Measurements from ENCODE around the gene DACT1. TPM values are rescaled to one million over a fixed set of nuclear protein-coding genes. Genes with fewer than 3 reads are reported as not detected.

Gene DACT1
- polyA plus RNA-seq, 12 donors = 19.7 to 41.9 (median 30.0) TPM; not detected in 1

DNA sequence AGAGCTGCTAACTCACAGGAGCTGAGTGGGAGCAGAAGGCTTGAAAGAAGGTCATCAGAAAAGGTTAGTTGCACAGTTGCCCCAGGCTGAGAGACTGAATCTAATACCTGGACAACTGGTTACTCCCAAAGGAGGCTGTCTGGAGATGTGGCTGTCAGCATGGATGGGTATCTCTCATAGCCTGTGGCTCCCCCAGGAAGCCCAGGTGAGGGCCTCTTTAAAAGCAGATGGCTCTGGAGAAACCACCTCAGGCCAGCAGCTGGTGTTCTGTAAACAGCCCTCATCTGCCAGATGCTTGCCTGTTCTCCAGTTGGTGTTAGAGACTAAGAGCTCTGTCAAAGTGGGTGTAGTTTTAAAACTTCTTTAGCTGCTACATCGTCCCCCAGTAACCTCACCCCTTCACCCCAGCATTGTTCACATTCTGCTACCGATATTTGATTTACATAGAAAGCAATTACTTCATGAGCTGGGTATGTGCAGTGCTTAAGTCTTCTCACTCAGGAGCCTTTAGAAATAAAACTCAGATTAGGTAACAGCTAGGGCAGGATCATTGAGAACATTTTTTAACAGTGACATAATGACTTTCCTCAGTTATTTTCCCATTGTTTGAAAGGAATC is 25.8 kb downstream of the DACT1 start:
- DNase-seq = no peak

- DNase-seq = no peak
Measured at GRCh38 chr14:58665773-58666500, 28.2 kb downstream of the DACT1 start.

- no peak for DNase-seq
Measured at GRCh38 chr14:58666737-58667136, 29.0 kb downstream of the DACT1 start.

GRCh38 chr14:58667900-58668299 is 30.1 kb downstream of the DACT1 start:
- DNase-seq = no peak

- DNase-seq = no peak
Measured at GRCh38 chr14:58668848-58669480, 31.2 kb downstream of the DACT1 start.

DNA sequence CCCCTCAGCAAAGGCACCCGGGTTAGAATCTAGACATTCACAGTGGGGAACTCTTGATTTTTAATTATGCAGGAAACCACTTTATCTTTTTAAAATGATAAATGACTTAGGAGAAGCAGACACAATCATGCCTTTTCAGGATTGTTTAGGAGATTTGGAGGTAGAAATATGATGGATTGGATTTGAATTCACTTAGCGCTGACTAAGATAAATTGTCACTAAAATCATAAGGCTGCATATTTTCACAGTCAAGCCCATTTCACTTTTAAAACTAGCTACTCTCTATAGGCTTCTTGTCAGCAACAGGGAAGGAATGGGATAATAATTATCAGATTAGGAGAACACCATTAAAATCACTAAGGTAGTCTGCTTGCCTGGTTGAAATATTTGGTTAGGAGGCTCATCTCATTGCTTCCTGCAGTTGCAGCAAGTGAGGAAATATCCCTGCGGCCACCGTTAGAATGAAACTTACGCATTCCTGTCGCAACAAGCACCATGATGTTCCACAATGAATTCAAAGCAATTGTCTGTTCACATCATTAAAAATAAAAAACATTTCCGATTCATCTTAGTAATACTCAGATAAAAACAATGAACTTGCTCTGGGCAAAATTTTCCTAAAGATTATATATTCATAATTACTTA is 31.9 kb downstream of the DACT1 start:
- DNase-seq = no peak

DNA sequence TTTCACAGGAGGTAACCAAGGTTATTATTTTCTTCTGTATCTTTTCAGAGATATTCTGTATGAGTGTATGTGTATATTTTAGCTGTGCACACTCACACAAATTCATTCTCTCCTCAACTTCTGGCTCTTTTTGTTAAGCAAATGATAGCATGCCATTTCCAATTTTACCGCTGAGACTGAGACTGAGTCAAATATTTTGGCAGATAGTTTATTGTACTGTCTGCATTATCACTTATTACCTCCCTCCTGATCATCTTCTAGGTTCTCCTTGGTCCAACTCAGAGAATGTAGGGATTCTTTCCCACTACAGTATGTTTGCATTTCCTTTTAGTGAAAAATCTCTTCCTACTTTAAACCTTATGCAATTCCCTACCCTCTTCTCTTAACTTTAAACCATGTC is 33.3 kb downstream of the DACT1 start:
- no peak for DNase-seq

- DNase-seq = no peak
Measured at GRCh38 chr14:58671436-58671835, 33.7 kb downstream of the DACT1 start.

GRCh38 chr14:58673722-58674121 is 36.0 kb downstream of the DACT1 start:
- DNase-seq = no peak

DNA sequence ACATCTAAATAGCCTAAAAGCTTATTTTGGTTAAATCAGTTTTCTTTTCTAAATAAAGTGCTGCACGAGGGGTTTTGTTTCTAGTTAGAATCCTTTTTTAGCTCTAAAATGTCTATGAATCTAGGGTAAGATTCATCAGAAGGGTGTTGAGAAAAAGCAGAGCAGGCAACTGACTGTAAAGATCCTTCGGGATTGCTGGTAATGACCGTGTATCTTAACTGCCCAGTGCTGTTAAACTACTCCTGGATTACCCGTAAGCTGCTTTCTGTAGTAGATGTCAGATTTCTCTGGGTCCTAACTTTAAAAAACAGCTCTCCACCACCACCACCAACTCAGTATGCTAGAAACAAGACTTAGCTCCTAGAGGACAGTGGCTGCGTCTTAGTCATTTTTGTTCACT is 39.2 kb downstream of the DACT1 start:
- DNase-seq = no peak

DNA sequence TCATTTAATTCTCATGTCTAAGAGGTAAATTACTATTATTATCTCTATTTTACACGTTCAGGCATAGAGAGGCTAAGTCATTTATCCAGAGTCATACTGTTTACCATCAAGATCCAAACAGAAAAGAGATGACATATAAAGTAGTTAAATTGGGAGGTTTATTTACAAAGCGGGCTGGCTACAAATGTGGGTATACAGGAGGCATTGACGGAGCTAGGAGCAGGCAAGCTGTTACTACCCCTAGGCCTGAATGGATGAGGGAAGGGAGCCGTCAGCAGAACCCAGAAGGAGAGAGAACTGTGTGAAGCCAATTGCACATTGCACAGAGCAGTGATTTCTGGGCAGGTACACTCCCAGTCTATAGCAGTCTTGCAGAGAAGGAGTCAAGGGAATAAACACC is 39.8 kb downstream of the DACT1 start:
- no peak for DNase-seq

DNA sequence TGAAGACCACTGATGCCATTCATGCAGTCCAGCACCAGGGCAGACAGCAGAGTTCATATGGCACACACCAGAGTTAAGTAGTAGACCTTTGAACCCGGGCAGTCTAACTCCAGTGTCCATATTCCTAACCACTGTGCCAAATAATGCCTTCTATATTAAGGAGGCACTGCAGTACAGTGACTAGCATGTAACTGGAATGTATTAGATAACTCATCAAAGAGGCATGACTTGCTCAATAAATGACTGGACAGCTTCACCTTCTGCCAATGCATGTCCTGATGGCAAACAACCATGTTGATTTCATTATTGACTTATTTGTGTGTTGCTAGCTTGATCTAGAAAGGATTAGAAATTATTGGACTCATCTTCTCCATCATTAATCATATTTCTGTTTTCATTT is 40.2 kb downstream of the DACT1 start:
- no peak for DNase-seq

DNA sequence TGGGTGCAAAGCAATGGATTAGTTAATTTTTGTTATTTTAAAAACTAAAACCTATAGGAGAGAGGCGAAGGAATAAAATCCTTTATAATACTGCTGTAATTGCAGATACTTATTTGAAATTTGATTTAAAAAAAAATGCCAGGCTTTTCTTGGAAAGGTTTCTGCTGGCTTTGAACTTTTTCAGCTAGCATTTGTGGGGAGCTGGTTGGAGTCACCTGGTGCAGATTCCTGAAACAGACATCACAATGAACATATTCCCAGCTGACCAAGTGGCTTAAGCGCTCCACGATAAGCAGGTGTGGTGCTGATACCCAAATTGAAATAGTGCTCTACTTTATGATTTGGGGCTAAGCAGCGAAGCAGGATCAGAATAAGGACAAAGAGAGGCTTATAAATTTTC is 42.9 kb downstream of the DACT1 start:
- DNase-seq = no peak

DNA sequence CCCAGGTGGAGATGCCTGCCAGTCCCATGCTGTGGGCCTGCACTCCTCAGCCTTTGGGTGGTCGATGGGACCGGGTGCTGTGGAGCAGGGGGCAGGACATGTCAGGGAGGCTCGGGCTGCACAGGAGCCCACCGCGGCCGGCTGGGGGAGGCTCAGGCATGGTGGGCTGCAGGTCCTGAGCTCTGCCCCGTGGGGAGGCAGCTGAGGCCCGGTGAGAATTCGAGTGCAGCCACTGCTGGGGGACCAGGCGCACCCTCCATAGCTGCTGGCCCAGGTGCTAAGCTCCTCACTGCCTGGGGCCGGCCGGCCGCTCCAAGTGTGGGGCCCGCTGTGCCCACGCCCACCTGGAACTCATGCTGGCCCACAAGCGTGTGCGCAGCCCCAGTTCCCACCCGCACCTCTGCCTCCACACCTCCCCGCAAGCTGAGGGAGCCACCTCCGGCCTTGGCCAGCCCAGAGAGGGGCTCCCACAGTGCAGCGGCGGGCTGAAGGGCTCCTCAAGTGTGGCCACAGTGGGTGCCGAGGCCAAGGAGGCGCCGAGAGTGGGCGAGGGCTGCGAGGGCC is 49.6 kb downstream of the DACT1 start:
- DNase-seq = no peak

GRCh38 chr14:58690801-58691516 is 53.2 kb downstream of the DACT1 start:
- DNase-seq = no peak

- DNase-seq = no peak
Measured at GRCh38 chr14:58693048-58693447, 55.3 kb downstream of the DACT1 start.

GRCh38 chr14:58695514-58695913 is 57.8 kb downstream of the DACT1 start:
- no peak for DNase-seq

GRCh38 chr14:58697266-58697929 is 59.6 kb downstream of the DACT1 start:
- no peak for DNase-seq
